SH-SY5Y (cell line): Measurements from ENCODE around the gene HMSD.

Source experiments
- GATA2 ChIP-seq: IDR thresholded peaks from 2 replicates; pipeline ENCODE4 v1.6.1; 2011; ENCODE audit warnings: mild to moderate bottlenecking, low read depth, low read length
- GATA3 ChIP-seq: IDR thresholded peaks from 2 replicates; pipeline ENCODE4 v1.6.1; 2011; ENCODE audit warnings: low read depth, mild to moderate bottlenecking, low read length, moderate library complexity

The HMSD gene

GRCh38 chr18:63949068-63949737 is at the start of gene HMSD:
HMSD (plus strand) TSS chr18:63949301; CDS start chr18:63953456, 4,155 bp downstream.
- TF ChIP-seq GATA2 (no peak), GATA3 (no peak)

GRCh38 chr18:63903851-63904570 is 45.1 kb upstream of the HMSD start:
- TF ChIP-seq GATA2 (no peak), GATA3 (no peak)

DNA sequence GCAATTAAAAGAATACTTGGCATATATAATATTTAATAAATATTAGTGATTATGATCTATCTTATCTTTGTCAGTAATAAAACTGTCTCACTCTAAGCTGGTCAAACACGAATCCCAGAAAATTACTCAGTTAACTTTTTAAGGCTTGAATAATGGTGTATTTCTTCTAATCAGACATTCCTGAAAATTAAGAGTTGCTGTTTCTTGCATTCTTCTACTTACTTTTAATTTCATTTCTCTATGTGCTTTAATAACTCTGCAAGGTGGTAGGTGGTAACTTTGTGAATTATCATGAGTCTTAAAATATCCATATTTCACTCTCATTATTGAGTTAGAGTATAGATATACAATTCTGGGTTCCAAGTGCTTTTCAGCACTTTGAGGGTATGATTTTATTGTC is 44.4 kb upstream of the HMSD start:
- TF ChIP-seq GATA3 (no peak), GATA2 (no peak)

- no peak for TF ChIP-seq GATA3
- no peak for TF ChIP-seq GATA2
Observed at GRCh38 chr18:63905361-63905760, 43.7 kb upstream of the HMSD start.

DNA sequence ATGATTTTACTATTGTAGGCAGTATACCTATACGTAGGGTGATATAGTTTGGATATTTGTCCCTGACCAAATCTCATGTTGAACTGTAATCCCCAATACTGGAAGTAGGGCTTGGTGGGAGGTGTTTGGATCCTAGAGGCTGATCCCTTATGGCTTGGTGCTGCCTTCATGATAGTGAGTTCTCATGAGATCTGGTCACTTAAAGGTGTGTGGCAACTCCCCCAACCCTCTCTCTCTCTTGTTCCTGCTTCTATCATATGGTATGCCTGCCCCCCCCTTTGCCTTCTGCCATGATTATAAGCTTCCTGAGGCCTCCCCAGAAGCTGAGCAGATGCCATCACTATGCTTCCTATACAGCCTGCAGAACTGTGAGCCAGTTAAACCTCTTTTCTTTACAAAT is 43.0 kb upstream of the HMSD start:
- TF ChIP-seq GATA2: no peak
- no peak for TF ChIP-seq GATA3

DNA sequence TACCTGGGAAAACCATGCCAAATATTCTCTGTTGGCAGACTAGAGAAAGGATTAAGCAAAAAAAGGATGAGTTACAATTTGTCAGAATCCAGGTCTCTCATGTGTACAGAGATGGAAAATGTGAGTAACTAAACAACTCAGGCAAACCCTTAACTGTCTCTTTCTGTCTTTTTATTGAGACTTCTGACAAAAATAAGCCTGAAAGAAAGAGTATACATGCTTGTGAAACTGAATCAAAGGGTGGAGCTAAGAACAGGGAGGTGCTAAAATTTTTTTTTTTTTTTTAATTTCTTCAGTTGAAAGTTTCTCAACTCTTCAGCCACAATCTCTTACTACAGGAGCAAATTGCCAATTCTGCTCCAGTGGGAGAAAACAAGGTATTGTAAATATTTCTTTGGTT is 41.4 kb upstream of the HMSD start, which contains the start of gene SERPINB10:
TSS of gene SERPINB10 (plus strand) at position 295 of the 400 bp plus-strand sequence. CDS start 7,553 bp downstream, outside the sequence.
- no peak for TF ChIP-seq GATA3
- no peak for TF ChIP-seq GATA2

DNA sequence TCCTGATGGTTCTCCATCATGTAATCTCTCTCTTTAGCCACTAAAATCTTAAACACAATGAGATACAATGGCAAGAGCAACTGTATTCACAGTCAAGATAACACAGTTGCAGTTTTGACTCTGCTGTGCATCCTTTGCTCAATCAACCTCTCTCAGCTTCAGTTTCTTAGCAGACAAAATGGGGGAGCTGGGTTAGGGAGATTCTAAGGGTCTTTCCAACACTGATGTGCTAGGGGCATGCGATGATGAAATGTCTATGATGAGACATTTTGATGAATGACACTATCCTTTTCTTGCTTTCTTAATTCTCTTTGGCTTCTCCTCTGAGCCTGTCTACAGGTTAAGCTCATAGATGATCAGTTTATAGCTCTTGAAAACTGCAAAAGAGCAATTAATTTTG is 40.2 kb upstream of the HMSD start:
- TF ChIP-seq GATA2 (no peak), GATA3 (no peak)

- TF ChIP-seq GATA2: no peak
- TF ChIP-seq GATA3: no peak
Observed at GRCh38 chr18:63909870-63910269, 39.2 kb upstream of the HMSD start.

DNA sequence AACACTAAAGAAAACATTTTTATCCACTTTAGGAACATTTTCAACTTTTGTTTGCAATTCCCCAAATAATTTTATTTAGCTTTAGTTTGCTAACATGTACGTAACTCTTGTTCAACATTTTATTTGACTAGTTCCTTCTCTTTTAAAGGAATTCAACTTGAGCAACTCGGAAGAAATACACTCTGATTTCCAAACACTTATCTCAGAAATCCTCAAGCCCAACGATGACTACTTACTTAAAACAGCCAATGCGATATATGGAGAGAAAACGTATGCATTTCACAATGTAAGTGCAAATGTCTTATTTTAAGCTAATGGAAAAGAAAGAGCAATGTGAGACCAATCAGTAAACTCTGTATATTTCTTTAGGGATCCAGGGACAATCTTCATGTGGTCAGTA is 31.3 kb upstream of the HMSD start:
- TF ChIP-seq GATA2 (no peak), GATA3 (no peak)

GRCh38 chr18:63922049-63922448 is 27.1 kb upstream of the HMSD start:
- no peak for TF ChIP-seq GATA3
- no peak for TF ChIP-seq GATA2

DNA sequence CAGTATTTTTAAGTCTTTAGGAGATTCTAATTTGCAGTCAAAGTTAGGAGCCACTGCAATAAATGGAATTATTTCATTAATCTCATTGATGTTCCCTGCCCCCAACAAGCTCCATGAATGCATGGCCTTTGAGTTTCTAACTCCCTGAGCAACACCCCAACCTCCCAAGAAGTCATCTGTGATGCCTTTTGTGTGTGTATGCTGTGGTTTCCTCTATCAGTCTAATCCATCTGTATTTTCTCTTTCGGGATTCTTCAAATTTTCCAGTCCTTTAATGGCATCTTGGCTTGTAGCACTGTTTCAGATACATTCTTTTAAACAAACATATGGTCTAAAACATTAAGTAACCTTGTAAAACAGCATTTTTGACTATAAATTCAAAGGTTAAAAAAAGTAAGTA is 24.6 kb upstream of the HMSD start:
- no peak for TF ChIP-seq GATA3
- no peak for TF ChIP-seq GATA2

- no peak for TF ChIP-seq GATA2
Observed at GRCh38 chr18:63928331-63928730, 20.8 kb upstream of the HMSD start.

DNA sequence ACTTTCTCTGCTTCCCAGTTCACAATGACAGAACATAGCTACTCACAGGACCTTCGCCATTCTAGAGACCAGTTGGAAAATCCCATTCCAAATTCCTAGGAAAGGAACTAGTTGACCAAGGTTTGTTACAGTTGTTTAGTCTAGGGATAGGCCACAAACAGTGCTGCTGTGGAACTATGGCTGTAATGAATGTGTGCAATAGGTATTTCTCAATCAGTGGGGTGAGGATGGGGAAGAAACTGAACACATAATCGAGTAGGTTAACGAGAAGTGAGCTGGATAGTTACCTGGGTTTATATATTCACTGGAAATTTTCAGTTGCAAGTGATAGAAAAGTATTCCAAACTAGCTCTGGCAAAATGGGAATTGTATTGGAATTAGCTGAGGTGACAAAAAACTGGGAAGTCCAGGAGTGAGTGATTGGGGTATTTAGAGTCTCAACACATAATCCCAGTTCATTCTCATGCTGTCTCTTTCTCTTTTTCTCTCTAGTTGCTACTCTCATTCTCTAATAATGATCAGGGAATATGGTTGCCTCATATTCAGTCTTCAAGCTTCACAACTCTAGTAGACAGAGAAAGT is 18.2 kb upstream of the HMSD start:
- TF ChIP-seq GATA2 (no peak), GATA3 (no peak)

GRCh38 chr18:63936156-63936931 is 12.8 kb upstream of the HMSD start:
- TF ChIP-seq GATA3: no peak
- no peak for TF ChIP-seq GATA2

- no peak for TF ChIP-seq GATA2
- TF ChIP-seq GATA3: no peak
Observed at GRCh38 chr18:63936932-63937393, 12.1 kb upstream of the HMSD start.

GRCh38 chr18:63940008-63940407 is 9.1 kb upstream of the HMSD start:
- TF ChIP-seq GATA3: no peak
